NCI-H2171 (cell line): Measurements from ENCODE around the gene LMBR1.
"Not testable (repeated sequence)": the region's sequence is repeated elsewhere in the genome, so short reads cannot be mapped to it uniquely, and the experiment has no call there.

Source experiments
- DNase-seq: peaks from one replicate; lab custom pipeline; 2025; lab: John Stamatoyannopoulos, UW

LMBR1 gene

DNA sequence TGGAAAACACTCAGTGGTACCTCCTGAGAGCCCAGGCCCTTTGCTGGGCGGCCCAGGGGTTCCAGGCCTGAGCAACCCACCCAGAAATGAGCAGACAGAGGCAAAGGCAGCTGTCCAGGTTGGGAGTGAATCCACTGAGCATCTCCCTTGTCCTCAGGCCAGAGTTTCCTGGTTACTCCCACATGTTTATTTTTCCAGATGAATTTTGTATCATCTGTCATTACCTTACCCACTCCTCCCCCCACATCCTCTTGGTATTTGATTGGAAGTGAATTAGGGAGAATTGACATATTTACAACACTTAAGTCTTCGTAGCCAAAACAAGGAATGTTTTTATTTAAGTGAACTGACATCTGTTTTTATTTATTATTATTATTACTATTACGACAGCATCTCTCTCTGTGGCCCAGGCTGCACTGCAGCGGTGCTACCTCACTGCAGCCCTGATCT lies 13.2 kb upstream of the LMBR1 start:
- DNase-seq: no peak

DNA sequence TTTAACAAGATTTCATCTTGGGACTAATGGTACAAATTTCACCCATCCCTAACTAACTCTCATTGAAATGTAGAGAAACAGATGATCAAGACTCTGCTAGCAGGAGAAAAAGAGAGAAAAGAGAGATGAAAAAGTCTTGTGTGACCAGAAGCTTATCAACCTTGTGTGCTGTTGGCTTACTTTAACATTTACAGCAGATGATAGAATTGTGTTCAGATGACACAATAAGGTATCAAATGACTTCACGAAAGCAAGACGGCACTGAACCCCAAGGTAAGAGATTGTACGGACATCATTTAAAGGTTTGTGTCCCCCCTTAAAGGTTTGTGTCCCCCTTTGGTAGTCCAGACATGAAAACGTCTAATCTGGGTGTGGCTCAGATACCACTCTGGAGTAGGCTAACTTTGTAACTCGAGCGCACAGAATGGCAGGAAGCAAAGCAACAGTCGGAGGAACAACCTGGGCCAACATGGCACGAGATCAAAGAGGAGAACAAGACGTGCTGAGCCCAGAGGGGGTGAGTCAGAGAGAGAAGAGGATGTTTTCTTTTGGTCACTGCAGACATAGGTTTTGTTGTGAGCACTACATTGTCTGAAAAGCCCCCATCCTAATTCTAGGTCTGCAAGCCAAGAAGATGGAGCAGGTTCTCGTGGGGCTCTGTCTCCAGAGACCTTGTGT lies 10.4 kb upstream of the LMBR1 start:
- DNase-seq: no peak

DNA sequence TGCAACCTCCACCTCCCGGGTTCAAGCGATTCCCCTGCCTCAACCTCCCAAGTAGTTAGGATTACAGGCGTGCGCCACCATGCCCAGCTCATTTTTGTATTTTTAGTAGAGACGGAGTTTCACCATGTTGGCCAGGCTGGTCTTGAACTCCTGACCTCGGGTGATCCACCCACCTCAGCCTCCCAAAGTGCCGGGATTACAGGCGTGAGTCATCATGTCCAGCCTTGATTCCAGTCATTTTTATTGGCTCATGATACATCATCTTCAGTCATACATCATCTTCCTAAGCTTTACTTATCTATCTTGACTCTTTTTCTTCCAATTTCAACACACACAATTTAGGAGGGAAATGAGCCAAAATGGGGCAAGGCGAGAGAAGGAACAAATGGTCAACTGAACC lies 7.1 kb upstream of the LMBR1 start:
- DNase-seq: not testable (repeated sequence)

DNA sequence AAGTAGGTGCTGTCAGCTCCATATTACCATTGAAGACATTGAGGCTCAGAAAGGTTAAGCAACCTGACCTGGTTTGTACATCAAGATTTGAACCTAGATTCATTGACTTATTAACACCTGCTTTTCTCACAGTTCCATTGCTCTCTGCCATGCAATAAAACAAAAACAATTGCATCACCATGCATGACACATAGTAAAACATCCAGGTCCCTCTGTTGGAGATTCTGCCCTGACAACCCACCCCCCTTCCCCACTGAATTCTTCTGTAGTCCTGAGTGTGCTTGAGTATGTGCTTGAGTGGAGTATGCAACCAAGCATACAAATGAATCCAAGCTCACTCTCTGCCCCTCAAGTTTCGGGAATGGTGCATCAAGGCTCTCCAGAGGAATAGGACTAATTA lies 6.0 kb upstream of the LMBR1 start:
- no peak for DNase-seq

DNA sequence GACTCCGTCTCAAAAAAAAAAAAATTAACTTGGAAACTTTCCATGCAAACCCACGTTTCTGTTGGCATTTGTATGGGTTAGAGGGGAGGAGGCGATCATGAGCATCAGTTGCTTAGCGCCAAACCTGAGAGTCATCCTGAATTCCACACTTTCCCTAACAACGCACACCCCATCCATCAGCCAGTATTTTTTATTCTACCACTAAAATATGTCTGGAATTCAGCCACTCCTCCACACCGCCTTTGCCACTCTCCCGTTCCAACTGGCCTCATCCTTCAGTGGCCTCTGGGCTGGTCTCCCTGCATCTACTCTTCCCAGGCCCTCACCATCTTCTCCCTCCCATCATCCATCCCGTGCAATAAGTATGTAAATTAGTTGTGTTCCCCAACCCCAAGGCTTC lies 4.7 kb upstream of the LMBR1 start:
- no peak for DNase-seq

DNA sequence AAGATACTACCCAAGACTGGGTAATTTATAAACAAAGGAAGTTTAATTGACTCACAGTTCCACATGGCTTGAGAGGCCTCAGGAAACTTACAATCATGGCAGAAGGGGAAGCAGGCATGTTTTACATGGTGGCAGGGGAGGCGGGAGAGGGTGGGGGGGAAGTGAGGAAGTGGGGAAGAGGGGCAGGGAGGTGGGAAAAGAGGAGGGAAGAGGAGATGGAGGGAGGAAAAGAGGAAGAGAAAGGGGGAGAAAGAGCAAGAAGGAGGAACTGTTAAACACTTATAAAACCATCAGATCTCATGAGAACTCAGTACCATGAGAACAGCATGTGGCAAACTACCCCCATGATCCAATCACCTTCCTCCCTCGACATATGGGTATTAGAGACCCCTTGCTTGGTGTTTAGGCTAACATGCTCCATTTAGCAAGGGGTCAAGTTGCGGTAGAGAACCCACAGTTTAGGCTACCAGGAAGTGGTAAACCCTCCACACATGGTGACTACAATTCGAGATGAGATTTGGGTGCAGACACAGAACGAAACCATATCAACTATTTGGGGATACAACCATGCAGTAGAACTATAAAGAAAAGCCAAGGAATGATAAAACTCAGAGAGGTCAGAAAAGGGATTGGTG lies 3.5 kb upstream of the LMBR1 start:
- DNase-seq: no peak

DNA sequence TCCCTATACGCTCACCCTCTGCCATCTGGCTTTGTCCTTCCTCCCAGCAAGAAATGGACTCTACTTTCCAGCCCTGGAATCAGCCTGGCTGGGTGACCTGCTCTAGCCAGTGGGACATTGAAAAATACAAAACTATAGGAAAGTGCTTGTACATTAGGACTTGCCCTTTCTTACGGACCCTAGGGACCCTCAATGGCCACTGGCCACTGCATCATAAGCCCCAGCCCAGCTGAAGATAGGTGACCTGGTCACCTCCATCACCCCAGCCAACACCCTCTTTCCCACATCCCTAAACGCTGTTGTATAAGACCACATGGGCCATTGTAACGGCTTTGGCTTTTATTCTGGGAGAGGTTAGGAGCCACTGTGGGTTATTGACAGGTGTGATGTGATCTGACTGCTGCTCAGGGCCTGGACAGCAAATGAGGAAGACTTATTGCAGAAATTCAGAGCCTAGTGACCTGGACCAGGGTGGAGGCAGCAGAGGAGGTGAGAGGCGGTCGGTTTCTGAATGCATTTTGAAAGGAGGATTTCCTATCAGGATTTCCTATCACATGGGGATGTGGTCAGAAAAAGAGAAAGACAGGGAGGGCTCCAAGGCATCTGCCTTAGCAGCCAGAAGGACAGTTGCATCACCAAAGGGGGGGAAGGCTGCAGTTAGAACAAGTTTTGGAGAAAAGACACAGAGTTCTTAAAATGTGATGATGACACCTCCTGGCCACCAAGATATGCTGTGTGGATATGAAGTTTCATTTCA lies 2.2 kb upstream of the LMBR1 start:
- DNase-seq: no peak

DNA sequence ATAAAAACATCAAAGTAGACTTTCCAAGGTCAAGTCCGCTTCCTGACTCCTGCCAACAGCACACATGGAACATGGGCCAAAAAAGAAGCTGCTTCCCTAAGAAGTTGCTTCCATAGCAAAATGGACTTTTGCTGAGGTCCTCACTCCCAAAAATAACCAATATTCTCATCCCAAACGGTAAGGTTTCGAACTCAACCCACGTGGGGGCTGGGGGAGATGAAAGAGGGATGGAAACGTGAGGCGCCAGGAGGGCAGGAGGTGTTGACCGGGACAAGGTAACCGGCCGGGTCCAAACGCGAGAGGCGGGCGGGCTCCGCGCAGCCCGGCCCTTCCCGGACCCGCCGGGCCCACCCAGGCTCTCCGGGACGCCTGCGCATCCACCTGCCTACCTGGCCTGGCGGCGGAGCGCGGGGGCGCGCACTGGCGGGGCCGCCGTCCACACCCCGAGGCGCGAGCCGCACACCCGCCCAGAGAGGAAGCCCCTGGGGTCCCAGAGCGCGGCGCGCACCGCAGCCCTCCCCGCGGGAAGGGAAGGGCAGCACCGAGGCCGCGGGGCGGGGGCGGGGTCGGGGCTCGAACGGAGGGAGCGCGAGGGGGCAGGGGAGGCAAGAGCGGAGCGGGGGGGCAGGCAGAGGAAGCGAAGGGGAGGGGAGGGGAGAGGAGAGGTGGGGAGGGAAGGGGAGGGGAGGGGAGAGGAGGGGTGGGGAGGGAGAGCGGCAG lies 742 bp downstream of the LMBR1 start:
- peak; percentile 71 for DNase-seq

DNA sequence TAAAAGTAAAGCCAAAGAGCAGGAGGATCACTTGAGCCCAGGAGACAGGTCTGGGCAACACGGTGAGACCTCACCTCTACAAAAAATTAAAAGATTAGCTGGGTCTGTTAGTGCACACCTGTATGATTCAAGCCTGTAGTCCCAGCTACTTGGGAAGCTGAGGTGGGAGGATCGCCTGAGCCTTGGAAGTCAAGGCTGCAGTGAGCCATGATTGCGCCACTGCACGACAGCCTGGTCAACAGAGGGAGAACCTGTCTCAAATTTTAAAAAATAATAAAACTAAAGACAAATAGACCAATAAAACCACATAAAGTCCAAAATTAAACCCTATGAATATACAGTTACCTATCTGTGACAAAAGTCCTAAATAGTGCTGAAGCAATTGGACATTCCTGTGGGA lies 3.2 kb downstream of the LMBR1 start:
- no peak for DNase-seq

DNA sequence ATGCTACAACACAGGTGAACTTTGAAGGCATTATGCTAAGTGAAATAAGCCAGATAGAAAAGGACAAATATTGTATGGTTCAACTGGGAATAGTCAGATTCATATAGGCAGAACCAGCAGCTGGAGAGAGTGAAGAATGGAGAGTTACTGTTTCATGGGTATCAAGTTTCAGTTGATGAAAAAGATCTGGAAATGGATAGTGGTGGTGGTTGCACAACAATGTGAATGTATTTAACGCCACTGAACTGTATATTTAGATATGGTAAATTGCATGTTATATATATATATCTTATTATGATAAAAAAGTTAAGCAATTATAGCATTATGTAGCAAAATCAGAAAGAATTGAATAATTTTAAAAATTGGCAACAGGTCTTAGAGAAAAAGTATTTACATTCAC lies 3.9 kb downstream of the LMBR1 start:
- DNase-seq: peak; percentile 50

DNA sequence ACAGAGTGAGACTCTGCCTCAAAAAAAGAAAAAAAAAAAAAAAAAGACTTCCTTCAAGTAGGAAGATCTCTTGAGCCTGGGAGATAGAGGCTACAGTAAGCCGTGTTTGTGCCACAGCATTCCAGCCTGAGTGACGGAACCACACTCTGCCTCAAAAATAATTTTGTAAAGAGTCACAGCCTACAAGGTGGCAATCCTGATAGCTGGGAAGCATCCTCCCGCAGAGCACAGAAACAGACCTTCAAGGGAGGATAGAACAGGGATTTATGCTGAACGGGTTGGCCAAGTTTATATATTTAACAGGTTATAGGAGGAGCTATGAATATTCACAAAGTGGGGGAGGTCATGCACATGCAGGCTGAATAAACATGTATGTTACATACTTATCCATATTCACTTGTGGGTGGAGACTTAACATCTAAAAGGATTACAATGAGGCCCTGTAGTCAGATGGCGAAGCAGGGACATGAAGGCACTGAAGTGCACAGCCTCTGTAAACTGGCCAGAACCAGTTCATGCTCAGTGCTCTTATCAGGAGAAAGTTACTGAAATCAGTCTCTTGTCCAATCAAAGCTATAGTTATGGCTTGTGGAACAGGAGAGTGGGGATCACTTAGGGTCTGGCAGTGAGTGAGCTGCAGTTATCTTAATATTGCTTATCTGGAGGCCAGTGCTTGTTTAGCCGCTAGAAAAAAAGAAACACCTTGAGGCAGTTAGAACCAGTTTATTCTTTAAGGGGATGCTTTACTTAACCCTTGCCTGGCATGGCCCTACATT lies 6.8 kb downstream of the LMBR1 start:
- no peak for DNase-seq

DNA sequence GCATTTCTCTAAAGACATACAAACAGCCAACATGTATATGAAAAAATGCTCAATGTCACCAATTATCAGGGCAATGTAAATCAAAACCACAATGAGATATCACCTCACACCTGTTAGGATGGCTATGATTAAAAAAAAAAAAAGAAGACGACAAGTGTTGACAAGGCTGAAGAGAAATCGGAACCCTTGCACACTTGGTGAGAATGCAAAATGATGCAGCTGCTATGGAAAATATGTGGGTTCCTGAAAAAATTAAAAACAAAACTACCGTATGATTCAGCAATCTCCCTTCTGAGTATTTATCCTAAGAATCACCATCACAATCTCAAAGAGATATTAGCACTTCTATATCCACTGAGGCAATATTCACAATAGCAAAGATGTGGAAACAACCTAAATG lies 11.3 kb downstream of the LMBR1 start:
- peak; percentile 41 for DNase-seq

DNA sequence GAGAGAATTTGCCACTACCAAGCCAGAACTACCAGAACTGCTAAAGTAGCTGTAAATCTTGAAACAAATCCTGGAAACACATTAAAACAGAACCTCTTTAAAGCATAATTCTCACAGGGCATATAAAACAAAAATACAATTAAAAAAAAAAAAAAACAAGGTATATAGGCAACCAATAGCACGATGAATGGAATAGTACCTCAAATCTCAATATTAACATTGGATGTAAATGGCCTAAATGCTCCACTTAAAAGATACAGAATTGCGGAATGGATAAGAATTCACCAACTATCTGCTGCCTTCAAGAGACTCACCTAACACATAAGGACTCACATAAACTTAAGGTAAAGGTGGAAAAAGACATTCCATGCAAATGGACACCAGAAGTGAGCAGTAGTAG lies 17.2 kb downstream of the LMBR1 start:
- no peak for DNase-seq

DNA sequence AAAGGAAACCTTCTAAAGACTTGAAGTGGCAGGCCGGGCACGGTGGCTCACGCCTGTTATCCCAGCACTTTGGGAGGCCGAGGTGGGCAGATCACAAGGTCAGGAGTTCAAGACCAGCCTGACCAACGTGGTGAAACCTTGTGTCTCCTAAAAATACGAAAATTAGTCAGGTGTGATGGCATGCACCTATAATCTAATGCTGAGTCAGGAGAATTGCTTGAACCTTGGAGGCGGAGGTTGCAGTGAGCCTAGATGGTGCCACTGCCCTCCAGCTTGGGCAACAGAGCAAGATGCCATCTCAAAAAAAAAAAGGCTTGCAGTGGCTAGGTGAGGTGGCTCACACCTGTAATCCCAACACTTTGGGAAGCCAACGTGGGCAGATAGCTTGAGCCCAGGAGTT lies 24.6 kb downstream of the LMBR1 start:
- not testable (repeated sequence) for DNase-seq

DNA sequence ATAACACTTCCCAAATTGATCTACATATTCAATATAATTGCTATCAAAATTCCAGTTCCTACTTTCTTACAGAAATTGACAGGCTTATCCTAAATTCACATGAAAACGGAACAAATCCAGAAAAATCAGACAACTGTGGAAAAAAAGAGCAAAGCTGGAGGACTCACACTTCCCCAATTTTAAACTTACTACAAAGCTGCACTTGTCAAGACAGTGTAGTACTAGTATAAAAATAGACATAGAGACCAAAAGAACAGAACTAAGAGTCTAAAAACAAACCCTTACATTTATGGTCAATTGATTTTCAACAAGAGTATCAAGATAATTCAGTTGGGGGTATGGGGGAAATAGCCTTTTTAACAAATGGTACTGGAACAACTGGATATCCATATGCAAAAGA lies 27.5 kb downstream of the LMBR1 start:
- DNase-seq: no peak

DNA sequence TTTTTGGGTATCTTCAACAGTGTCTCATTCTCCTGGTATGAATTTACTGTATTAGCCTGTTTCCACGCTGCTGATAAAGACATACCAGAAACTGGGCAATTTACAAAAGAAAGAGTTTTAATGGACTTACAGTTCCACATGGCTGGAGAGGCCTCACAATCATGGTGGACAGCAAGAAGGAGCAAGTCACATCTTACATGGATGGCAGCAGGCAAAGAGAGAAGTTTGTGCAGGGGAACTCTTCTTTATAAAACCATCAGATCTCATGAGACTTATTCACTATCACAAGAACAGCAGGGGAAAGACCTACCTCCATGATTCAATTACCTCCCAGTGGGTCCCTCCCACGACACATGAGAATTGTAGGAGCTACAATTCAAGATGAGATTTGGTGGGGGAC lies 31.0 kb downstream of the LMBR1 start:
- DNase-seq: not testable (repeated sequence)

DNA sequence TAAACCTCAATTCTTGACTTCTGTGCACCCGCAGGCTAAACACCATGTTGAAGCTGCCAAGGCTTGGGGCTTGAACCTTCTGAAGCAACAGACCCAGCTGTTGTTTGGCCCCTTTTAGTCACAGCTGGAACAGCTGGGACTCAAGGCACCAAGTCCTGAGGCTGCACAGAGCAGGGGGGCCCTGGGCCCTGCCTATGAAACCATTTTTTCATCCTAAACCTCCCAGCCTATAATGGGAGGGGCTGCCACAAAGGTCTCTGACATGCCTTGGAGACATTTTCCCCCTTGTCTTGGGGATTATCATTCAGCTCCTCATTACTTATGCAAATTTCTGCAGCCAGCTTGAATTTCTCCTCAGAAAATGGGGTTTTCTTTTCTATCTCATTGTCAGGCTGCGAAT lies 31.8 kb downstream of the LMBR1 start:
- DNase-seq: no peak

DNA sequence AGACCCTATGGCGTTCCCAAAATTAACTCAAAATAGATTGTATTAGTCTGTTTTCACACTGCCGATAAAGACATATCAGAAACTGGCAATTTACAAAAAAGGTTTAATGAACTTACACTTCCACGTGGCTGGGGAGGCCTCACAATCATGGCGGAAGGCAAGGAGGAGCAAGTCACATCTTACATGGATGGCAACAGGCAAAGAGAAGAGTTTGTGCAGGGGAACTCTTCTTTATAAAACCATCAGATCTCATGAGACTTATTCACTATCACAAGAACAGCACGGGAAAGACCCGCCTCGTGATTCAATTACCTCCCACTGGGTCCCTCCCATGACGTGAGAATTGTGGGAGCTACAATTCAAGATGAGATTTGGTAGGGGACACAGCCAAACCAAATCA lies 32.9 kb downstream of the LMBR1 start:
- not testable (repeated sequence) for DNase-seq

DNA sequence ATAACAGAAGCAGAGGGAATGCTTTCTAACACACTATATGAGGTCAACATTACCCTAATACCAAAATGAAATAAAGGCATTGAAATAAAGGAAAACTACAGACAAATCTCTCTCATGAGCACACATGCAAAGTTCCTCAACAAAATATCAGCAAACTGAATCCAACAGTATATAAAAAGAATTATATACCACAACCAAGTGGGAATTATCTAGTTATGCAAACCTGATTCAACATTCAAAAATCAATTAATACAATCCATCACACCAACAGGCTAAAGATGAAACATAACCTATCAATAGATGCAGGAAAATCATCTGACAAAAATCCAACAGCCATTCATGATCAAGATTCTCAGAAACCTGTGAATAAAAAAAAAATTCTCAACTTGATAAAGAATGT lies 34.5 kb downstream of the LMBR1 start:
- no peak for DNase-seq

DNA sequence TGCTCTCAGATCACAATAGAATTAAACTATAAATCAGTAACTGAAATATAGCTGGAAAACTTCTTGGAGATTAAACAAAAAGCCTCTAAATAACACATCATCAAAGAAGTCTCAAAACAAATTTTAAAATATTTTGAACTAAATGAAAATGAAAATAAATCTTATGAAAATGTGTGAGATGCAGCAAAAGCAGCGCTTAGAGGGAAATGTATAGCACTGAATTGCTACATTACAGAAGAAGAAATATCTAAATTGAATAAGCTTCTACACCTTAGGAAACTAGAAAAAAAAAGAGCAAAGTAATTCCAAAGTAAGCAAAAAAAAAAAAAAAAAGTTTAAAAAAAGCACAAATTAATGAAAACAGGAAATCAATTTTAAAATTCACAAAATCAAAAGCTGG lies 35.2 kb downstream of the LMBR1 start:
- DNase-seq: no peak

DNA sequence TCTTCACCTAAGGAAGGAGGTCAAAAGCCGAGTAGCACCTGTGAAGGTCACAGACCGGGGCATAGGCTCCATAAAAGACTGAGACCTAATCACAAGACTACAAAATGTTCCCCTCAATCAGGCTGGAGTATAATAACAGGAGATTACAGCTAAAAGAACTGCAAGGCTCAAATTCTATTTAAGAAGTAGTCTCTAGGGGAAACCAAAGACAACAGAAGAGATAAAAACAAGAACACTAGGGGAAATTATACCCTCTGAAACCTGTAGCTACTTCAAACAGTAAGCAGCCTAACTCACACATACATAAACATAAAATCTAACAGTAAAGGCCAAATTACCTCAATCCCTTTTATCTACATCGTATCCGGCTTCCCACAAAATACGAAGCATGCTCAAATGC lies 38.3 kb downstream of the LMBR1 start:
- DNase-seq: no peak

DNA sequence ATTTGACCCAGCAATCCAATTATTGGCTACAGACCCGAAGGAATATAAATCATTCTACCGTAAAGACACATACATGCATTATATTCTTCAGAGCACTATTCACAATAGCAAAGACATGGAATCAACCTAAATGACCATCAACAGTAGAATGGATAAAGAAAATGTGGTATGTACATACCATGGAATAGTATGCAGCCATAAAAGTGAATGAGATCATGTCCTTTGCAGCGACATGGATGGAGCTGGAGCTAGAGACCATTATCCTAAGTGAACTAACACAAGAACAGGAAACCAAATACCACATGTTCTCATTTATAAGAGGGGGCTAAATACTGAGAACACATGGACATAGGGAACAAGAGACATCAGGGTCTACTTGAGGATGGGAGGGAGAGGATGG lies 44.0 kb downstream of the LMBR1 start:
- no peak for DNase-seq
